ENCODE measurements around the gene KANK2. TPM values are rescaled to one million over a fixed set of nuclear protein-coding genes. Genes with fewer than 3 reads are reported as not detected.

KANK2 gene
- total and polyA plus RNA-seq, 2 experiments from 2014 or later = 15.9 to 65.4 TPM

DNA sequence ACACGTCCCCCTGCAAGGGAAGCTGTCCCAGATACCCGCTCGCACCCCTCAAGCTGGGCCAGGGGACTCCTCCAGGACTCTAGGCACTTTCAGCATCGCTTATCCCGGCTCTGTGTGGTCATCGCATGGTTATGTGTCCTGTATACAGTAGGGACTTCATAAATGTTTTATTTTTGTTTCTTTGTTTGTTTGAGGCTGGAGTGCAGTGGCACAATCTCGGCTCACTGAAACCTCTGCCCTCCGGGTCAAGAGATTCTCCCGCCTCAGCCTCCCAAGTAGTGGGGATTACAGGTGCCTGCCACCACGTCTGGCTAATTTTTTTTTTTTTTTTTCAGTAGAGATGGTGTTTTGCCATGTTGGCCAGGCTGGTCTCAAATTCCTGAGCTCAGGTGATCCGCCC, 49.6 kb upstream of the KANK2 start (continued):
- TF ChIP-seq, protein P1, sequence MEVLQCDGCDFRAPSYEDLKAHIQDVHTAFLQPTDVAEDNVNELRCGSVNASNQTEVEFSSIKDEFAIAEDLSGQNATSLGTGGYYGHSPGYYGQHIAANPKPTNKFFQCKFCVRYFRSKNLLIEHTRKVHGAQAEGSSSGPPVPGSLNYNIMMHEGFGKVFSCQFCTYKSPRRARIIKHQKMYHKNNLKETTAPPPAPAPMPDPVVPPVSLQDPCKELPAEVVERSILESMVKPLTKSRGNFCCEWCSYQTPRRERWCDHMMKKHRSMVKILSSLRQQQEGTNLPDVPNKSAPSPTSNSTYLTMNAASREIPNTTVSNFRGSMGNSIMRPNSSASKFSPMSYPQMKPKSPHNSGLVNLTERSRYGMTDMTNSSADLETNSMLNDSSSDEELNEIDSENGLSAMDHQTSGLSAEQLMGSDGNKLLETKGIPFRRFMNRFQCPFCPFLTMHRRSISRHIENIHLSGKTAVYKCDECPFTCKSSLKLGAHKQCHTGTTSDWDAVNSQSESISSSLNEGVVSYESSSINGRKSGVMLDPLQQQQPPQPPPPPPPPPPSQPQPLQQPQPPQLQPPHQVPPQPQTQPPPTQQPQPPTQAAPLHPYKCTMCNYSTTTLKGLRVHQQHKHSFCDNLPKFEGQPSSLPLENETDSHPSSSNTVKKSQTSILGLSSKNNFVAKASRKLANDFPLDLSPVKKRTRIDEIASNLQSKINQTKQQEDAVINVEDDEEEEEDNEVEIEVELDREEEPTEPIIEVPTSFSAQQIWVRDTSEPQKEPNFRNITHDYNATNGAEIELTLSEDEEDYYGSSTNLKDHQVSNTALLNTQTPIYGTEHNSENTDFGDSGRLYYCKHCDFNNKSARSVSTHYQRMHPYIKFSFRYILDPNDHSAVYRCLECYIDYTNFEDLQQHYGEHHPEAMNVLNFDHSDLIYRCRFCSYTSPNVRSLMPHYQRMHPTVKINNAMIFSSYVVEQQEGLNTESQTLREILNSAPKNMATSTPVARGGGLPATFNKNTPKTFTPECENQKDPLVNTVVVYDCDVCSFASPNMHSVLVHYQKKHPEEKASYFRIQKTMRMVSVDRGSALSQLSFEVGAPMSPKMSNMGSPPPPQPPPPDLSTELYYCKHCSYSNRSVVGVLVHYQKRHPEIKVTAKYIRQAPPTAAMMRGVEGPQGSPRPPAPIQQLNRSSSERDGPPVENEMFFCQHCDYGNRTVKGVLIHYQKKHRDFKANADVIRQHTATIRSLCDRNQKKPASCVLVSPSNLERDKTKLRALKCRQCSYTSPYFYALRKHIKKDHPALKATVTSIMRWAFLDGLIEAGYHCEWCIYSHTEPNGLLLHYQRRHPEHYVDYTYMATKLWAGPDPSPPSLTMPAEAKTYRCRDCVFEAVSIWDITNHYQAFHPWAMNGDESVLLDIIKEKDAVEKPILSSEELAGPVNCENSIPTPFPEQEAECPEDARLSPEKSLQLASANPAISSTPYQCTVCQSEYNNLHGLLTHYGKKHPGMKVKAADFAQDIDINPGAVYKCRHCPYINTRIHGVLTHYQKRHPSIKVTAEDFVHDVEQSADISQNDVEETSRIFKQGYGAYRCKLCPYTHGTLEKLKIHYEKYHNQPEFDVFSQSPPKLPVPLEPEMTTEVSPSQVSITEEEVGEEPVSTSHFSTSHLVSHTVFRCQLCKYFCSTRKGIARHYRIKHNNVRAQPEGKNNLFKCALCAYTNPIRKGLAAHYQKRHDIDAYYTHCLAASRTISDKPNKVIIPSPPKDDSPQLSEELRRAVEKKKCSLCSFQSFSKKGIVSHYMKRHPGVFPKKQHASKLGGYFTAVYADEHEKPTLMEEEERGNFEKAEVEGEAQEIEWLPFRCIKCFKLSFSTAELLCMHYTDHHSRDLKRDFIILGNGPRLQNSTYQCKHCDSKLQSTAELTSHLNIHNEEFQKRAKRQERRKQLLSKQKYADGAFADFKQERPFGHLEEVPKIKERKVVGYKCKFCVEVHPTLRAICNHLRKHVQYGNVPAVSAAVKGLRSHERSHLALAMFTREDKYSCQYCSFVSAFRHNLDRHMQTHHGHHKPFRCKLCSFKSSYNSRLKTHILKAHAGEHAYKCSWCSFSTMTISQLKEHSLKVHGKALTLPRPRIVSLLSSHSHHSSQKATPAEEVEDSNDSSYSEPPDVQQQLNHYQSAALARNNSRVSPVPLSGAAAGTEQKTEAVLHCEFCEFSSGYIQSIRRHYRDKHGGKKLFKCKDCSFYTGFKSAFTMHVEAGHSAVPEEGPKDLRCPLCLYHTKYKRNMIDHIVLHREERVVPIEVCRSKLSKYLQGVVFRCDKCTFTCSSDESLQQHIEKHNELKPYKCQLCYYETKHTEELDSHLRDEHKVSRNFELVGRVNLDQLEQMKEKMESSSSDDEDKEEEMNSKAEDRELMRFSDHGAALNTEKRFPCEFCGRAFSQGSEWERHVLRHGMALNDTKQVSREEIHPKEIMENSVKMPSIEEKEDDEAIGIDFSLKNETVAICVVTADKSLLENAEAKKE (CRISPR knock-in tag; IDR thresholded peaks at IDR 0.05) = no peak
- TF ChIP-seq EZH2phosphoT487 (IDR thresholded peaks at IDR 0.05; ENCODE audit: unreplicated experiment) (no peak), REST (IDR thresholded peaks at IDR 0.05; ENCODE audit: unreplicated experiment) (no peak), CTCF (conservative IDR thresholded peaks at IDR 0.05; ENCODE audit: low read depth in 2 of 2) (no peak), CREB1 (CRISPR knock-in tag; IDR thresholded peaks at IDR 0.05; ENCODE audit: low read depth) (no peak), NANOG (IDR thresholded peaks at IDR 0.05; ENCODE audit: borderline replicate concordance) (no peak), ZNF114 (CRISPR knock-in tag; IDR thresholded peaks at IDR 0.05) (no peak), JUNB (IDR thresholded peaks at IDR 0.05; ENCODE audit: unreplicated experiment) (no peak), EZH2 (IDR thresholded peaks at IDR 0.05; ENCODE audit: low read depth, unreplicated experiment) (no peak), ETS1 (IDR thresholded peaks at IDR 0.05) (no peak)

Measured in GM23338 (cell line).